A673 (cell line): Measurements from ENCODE around the gene PDXDC1. TPM values are rescaled to one million over a fixed set of nuclear protein-coding genes. Genes with fewer than 3 reads are reported as not detected.
"Not testable (repeated sequence)": the region's sequence is repeated elsewhere in the genome, so short reads cannot be mapped to it uniquely, and the experiment has no call there.

Source experiments
- Bru-seq: library from RNA; stranded (reverse); fragments of 400-500 nt; gene quantifications from one replicate; lab custom pipeline; 2021; lab: Mats Ljungman, UMichigan
- BruChase-seq, 2 experiments: library from RNA; stranded (reverse); fragments of 400-500 nt; gene quantifications; one replicate each; lab custom pipeline; 2021; lab: Mats Ljungman, UMichigan
- BruUV-seq: library from RNA; stranded (reverse); fragments of 400-500 nt; replicated peaks from 2 replicates; lab custom pipeline; 2021; lab: Mats Ljungman, UMichigan
- CTCF ChIA-PET: fragments of 300-600 bp; sonication (Branson Sonifier 250); formaldehyde crosslinking; loops from one replicate; lab custom pipeline; 2022; ENCODE audit warnings: antibody characterized with exemption; lab: Charles Lee
- POLR2A ChIA-PET: fragments of 300-600 bp; sonication (Branson Sonifier 250); formaldehyde crosslinking; loops from one replicate; lab custom pipeline; 2022; ENCODE audit warnings: antibody characterized with exemption; ENCODE audit not compliant: low non-redundant PET; lab: Charles Lee
- DNase-seq: peaks from one replicate; pipeline ENCODE4 v3.0.0-alpha.2; 2015; ENCODE audit warnings: low spot score
- H3K27ac ChIP-seq: fragments of 200-600 bp; sonication (generic); 2 replicates; pipeline ENCODE4 v1.5.1; 2016; ENCODE audit warnings: mixed run types, low read depth, mild to moderate bottlenecking, mixed read lengths, antibody characterized with exemption, low read length; ENCODE audit not compliant: poor library complexity, severe bottlenecking
- H3K27me3 ChIP-seq: fragments of 200-600 bp; sonication (generic); replicated peaks from 2 replicates; pipeline ENCODE4 v1.6.1; 2017; ENCODE audit warnings: mixed run types, low read depth, mild to moderate bottlenecking, mixed read lengths, antibody characterized with exemption, low read length; ENCODE audit not compliant: insufficient read depth, poor library complexity
- H3K36me3 ChIP-seq: fragments of 200-600 bp; sonication (generic); 2 replicates; pipeline ENCODE4 v1.6.1; 2016; ENCODE audit warnings: mixed run types, mild to moderate bottlenecking, mixed read lengths, antibody characterized with exemption, low read length; ENCODE audit not compliant: insufficient read depth, poor library complexity, severe bottlenecking
- H3K4me1 ChIP-seq: fragments of 200-600 bp; sonication (generic); 2 replicates; pipeline ENCODE4 v1.6.1; 2017; ENCODE audit warnings: mixed run types, mild to moderate bottlenecking, mixed read lengths, antibody characterized with exemption, low read length; ENCODE audit not compliant: insufficient read depth, poor library complexity, severe bottlenecking
- H3K4me3 ChIP-seq: fragments of 200-600 bp; sonication (generic); 2 replicates; pipeline ENCODE4 v1.5.1; 2016; ENCODE audit warnings: low read depth, mixed run types, mild to moderate bottlenecking, mixed read lengths, low read length; ENCODE audit not compliant: poor library complexity, severe bottlenecking
- H3K9me3 ChIP-seq: fragments of 200-600 bp; sonication (generic); 2 replicates; pipeline ENCODE4 v1.6.1; 2016; ENCODE audit warnings: mixed run types, low read depth, mild to moderate bottlenecking, mixed read lengths, antibody characterized with exemption, low read length; ENCODE audit not compliant: poor library complexity, severe bottlenecking
- intact Hi-C: fragments of 100-400 bp; cut with micrococcal nuclease; formaldehyde crosslinking; loops from one replicate; pipeline ENCODE4 v1.10.0; 2022; ENCODE audit not compliant: unreplicated experiment
- long read RNA-seq: library from polyadenylated mRNA; stranded (forward); transcript quantifications from one replicate; pipeline ENCODE4 v2.0.0, GENCODE V29; 2022
- total RNA-seq: library from RNA; stranded (reverse); gene quantifications from 2 replicates; pipeline ENCODE4 v1.2.3, GENCODE V29; 2021

The PDXDC1 gene, protein sequence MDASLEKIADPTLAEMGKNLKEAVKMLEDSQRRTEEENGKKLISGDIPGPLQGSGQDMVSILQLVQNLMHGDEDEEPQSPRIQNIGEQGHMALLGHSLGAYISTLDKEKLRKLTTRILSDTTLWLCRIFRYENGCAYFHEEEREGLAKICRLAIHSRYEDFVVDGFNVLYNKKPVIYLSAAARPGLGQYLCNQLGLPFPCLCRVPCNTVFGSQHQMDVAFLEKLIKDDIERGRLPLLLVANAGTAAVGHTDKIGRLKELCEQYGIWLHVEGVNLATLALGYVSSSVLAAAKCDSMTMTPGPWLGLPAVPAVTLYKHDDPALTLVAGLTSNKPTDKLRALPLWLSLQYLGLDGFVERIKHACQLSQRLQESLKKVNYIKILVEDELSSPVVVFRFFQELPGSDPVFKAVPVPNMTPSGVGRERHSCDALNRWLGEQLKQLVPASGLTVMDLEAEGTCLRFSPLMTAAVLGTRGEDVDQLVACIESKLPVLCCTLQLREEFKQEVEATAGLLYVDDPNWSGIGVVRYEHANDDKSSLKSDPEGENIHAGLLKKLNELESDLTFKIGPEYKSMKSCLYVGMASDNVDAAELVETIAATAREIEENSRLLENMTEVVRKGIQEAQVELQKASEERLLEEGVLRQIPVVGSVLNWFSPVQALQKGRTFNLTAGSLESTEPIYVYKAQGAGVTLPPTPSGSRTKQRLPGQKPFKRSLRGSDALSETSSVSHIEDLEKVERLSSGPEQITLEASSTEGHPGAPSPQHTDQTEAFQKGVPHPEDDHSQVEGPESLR
- total RNA-seq, result 101 and 103 TPM in 2 replicates
- Bru-seq, nascent RNA, result percentile 72 among the genes with signal in this experiment
- BruChase-seq, experiment 1, labeled RNA remaining after a 2-hour chase, result percentile 72 among the genes with signal in this experiment
- percentile 76 among the genes with signal in this experiment for BruChase-seq, experiment 2, labeled RNA remaining after a 6-hour chase
- long read RNA-seq, full-length matches to known transcripts, result 132 of 327 reads
- long read RNA-seq, partial matches to known transcripts, result 36 of 327 reads
- long read RNA-seq, other reads (novel, unspliced or antisense), result 159 of 327 reads

DNA sequence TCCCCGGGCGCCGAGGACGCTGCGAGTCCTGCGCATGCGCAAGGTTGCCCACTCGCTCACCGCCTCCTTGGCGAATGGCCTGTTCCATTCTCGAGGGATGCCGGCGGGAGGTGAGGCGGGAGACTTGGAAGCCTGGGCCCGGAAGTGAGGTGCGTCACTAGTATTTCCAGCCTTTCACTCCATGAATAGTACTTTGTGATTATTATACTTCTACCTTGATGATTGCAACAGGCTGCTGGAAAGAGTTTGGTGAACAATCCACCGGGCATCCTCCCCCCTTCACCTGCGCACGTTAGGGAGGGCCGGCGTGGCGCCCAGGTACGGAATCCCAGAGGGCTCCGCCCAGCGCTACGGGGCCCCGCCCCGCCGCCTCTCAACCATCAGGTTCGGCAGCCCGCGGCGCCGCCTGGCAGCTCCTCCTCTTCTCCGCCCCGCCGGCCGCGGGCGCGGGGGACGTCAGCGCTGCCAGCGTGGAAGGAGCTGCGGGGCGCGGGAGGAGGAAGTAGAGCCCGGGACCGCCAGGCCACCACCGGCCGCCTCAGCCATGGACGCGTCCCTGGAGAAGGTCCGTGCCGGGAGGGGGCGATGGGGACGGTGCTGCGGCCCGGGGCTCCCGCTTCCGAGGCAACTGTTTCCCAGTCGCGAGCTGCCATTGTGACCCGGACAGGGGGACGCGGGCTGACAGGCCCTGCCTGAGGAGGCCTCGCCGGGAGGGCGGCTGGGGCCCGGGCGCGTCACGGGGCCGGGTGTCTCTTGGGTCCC, at the start of gene PDXDC1:
TSS of gene PDXDC1 (plus strand) at position 371 of the 762 bp plus-strand sequence. CDS start at position 545, 174 bp downstream.
- CTCF ChIA-PET, POLR2A ChIA-PET, H3K27me3 ChIP-seq, BruUV-seq, intact Hi-C loops, H3K9me3 ChIP-seq, H3K36me3 ChIP-seq: not testable (repeated sequence)
- peak; percentile 97 for DNase-seq
- peak within 1 kb of the TSS; percentile 68 for H3K4me3 ChIP-seq
- peaks cover 16% of the 10 kb centered on the region for H3K4me1 ChIP-seq
- H3K27ac ChIP-seq, result peak within 1 kb of the TSS; percentile 92

DNA sequence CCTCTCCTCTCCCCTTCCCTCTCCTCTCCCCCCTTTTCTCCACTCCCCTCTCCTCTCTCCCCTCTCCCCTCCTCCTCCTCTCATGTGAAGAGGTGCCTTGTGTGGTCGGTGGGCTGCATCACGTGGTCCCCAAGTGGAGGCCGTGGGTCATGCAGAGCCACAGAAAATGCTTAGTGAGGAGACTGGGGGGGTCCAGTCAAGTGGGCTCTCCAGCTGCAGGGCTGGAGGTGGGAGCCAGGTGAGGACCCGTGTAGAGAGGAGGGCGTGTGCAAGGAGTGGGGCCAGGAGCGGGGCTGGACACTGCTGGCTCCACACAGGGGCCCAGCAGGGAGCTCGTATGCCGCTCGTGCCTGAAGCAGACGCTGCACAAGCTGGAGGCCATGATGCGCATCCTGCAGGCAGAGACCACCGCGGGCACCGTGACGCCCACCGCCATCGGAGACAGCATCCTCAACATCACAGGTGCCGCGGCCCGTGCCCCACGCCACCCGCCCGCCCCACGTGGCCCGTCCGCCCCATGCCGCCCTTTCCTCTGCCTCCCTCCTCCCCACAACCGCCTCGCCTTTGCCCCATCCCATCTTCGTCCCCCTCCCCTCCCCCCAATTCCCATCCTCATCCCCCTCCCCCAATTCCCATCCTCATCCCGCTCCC, 46.6 kb upstream of the PDXDC1 start:
- DNase-seq, result peak; percentile 35

DNA sequence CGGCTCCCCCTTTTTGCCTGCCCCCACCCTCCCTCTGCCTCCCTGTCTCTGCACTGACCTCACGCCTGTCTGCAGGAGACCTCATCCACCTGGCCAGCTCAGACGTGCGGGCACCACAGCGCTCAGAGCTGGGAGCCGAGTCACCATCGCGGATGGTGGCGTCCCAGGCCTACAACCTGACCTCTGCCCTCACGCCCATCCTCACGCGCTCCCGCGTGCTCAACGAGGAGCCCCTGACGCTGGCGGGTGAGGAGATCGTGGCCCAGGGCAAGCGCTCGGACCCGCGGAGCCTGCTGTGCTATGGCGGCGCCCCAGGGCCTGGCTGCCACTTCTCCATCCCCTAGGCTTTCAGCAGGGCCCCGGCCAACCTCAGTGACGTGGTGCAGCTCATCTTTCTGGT, 45.6 kb upstream of the PDXDC1 start:
- H3K4me1 ChIP-seq, BruUV-seq, H3K36me3 ChIP-seq, H3K4me3 ChIP-seq, intact Hi-C loops, POLR2A ChIA-PET, DNase-seq, H3K27me3 ChIP-seq, CTCF ChIA-PET, H3K27ac ChIP-seq, H3K9me3 ChIP-seq: not testable (repeated sequence)

More for the DNA sequence above, 46.6 kb upstream of the PDXDC1 start:
- H3K9me3 ChIP-seq, intact Hi-C loops, CTCF ChIA-PET, H3K27ac ChIP-seq, H3K36me3 ChIP-seq, H3K4me3 ChIP-seq, BruUV-seq, H3K4me1 ChIP-seq, H3K27me3 ChIP-seq, POLR2A ChIA-PET: not testable (repeated sequence)

DNA sequence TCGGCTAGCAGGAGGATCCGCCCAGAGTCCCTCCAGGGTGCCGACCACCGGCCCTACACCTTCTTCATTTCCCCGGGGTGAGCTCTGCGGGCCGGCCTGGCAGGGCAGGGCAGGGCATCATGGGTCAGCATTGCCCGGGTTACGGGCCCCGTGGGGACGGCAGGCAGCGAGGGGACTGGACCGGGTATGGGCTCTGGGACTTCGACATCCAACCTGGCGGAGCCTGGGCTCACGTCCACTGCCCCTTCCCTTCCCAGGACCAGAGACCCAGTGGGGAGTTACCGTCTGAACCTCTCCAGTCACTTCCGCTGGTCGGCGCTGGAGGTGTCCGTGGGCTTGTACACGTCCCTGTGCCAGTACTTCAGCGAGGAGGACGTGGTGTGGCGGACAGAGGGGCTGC, 44.6 kb upstream of the PDXDC1 start:
- CTCF ChIA-PET, intact Hi-C loops, H3K9me3 ChIP-seq, H3K27me3 ChIP-seq, DNase-seq, H3K4me3 ChIP-seq, H3K36me3 ChIP-seq, H3K27ac ChIP-seq, POLR2A ChIA-PET, H3K4me1 ChIP-seq, BruUV-seq: not testable (repeated sequence)

DNA sequence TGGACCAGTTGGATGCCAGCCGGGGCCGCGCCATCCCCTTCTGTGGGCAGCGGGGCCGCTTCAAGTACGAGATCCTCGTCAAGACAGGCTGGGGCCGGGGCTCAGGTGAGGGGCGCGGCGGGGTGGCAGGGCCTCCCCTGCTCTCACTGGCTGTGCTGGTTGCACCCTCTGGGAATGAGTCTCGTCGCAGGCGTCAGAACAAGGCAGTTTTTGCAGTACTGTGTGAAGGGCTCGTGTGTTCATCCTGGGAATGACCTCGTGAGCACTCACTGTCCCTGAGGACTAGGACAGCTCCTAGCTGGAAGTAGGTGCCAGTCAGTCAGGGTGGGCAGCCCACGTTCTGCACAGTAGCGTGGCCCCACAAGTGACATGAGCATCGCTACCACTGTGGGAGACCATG, 43.9 kb upstream of the PDXDC1 start:
- POLR2A ChIA-PET, BruUV-seq: not testable (repeated sequence)

DNA sequence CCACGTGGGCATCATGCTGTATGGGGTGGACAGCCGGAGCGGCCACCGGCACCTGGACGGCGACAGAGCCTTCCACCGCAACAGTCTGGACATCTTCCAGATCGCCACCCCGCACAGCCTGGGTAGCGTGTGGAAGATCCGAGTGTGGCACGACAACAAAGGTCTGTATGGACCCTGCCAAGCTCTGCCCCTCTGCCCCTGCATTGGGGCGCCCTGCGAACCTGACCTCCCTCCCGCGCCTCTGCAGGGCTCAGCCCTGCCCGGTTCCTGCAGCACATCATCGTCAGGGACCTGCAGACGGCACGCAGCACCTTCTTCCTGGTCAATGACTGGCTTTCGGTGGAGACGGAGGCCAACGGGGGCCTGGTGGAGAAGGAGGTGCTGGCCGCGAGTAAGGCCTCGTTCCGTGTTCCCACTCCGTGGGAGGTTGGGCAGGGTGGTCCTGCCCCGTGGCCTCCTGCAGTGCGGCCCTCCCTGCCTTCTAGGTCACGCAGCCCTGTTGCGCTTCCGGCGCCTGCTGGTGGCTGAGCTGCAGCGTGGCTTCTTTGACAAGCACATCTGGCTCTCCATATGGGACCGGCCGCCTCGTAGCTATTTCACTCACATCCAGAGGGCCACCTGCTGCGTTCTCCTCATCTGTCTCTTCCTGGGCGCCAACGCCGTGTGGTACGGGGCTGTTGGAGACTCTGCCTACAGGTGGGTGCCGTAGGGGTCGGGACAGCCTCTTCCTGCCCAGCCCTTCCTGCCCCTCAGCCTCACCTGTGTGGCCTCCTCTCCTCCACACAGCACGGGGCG, 42.0 kb upstream of the PDXDC1 start:
- BruUV-seq, intact Hi-C loops, CTCF ChIA-PET, DNase-seq, H3K27ac ChIP-seq, H3K4me1 ChIP-seq, H3K9me3 ChIP-seq, H3K27me3 ChIP-seq, H3K36me3 ChIP-seq, POLR2A ChIA-PET, H3K4me3 ChIP-seq: not testable (repeated sequence)

More for the DNA sequence above, 43.9 kb upstream of the PDXDC1 start:
- H3K36me3 ChIP-seq, H3K4me3 ChIP-seq, DNase-seq, H3K9me3 ChIP-seq, CTCF ChIA-PET, H3K27ac ChIP-seq, H3K4me1 ChIP-seq, H3K27me3 ChIP-seq, intact Hi-C loops: not testable (repeated sequence)
